Adrenal gland (tissue), 12 donors: ENCODE measurements around the gene LYRM7. TPM values are rescaled to one million over a fixed set of nuclear protein-coding genes. Genes with fewer than 3 reads are reported as not detected.

Experiments
- DNase-seq, 7 donors: peaks; one replicate each; pipeline ENCODE4 v3.0.0-alpha.2; 2019 to 2020
- H3K27ac ChIP-seq, 5 donors: fragments of 200-600 bp; sonication (generic) in 4 of 5; 1 replicate in 3 of 5; 2 replicates in 2 of 5; pipeline versions ENCODE4 v1.5.1 to v1.8.0; 2016 to 2020; ENCODE audit warnings: mild to moderate bottlenecking in 1 of 5
- H3K27me3 ChIP-seq: fragments of 200-600 bp; 2 replicates; pipeline ENCODE4 v1.8.0; 2021
- H3K36me3 ChIP-seq, 2 donors: fragments of 200-600 bp; replicated peaks in 1 of 2; 1 replicate in 1 of 2; 2 replicates in 1 of 2; pipeline versions ENCODE4 v1.5.1 to v1.8.0; 2018 to 2022
- H3K4me1 ChIP-seq, 2 donors: fragments of 200-600 bp; replicated peaks in 1 of 2; 1 replicate in 1 of 2; 2 replicates in 1 of 2; pipeline versions ENCODE4 v1.5.1 to v1.8.0; 2018 to 2021
- H3K4me3 ChIP-seq, 4 donors: fragments of 200-600 bp; sonication (generic) in 3 of 4; one replicate each; pipeline ENCODE4 v1.5.1; 2016 to 2018
- H3K9me3 ChIP-seq, 3 donors: fragments of 200-600 bp; sonication (generic) in 1 of 3; replicated peaks in 1 of 3; 1 replicate in 2 of 3; 2 replicates in 1 of 3; pipeline versions ENCODE4 v1.5.1 to v1.8.0; 2016 to 2021
- CTCF ChIP-seq, 6 experiments: fragments of 450-650 bp in 4 of 6; fragments of 200-600 bp in 2 of 6; sonication (generic) in 1 of 6; IDR thresholded peaks; 1 replicate in 5 of 6; 2 replicates in 1 of 6; pipeline versions ENCODE4 v1.5.1 to v1.8.0; 2016 to 2021; ENCODE audit warnings: antibody characterized with exemption in 6 of 6, mild to moderate bottlenecking in 2 of 6, moderate library complexity in 1 of 6
- POLR2A ChIP-seq, 2 donors: fragments of 450-650 bp; IDR thresholded peaks; one replicate each; pipeline ENCODE4 v1.6.1; 2017; ENCODE audit warnings: antibody characterized with exemption in 2 of 2, mild to moderate bottlenecking in 2 of 2, moderate library complexity in 1 of 2
- WGBS, 4 donors: extraction: QIAGEN DNeasy Blood & Tissue Kit in 2 of 4; methylation state at CpG; one replicate each; pipeline versions ENCODE4 v1.1.5 to v1.1.7; 2013 to 2017; 5-methylcytosine and 5-hydroxymethylcytosine counted together
- intact Hi-C, 2 donors: fragments of 100-400 bp; cut with DNase I; formaldehyde crosslinking; loops; one replicate each; pipeline versions ENCODE4 v1.14.1 to v1.15.0; 2022 to 2023
- polyA plus RNA-seq, 3 donors: library from polyadenylated mRNA; stranded (reverse); fragments of 200-250 nt in 2 of 3; fragments of 350-450 nt in 1 of 3; fragmentation: Illumina TruSeq in 1 of 3; extraction: RNeasy Lipid Tissue Mini Kit (QIAGEN cat#74804) in 1 of 3; gene quantifications; one replicate each; pipeline ENCODE4 v1.2.3, GENCODE V29; 2013 to 2014
- total RNA-seq, 9 donors: library from RNA; depleted of rRNA in 4 of 9; stranded (reverse); fragments of >200 nt in 4 of 9; fragments of 120-200 nt in 1 of 9; fragmentation: NEBNext Ultra II Directional in 1 of 9; extraction: Animal tissue kit (Norgen Biotek cat#: 25700) in 1 of 9; gene quantifications; one replicate each; pipeline versions ENCODE4 v1.1.0 to v1.2.4, GENCODE V29; 2013 to 2023
- donor health status: healthy with polysubstance abuse.
- donor health status: Bipolar disorder and iron deficiency.
- donor health status: DM: yes; HTN: yes; CAD: no.
- donor health status: DM: no; HTN: no; CAD: no.
- donor health status: DM: no; HTN: no; CAD: no.
- donor health status: DM: yes; HTN: yes; CAD: no.

LYRM7 gene
- total and polyA plus RNA-seq, 12 donors = 2.0 to 14.5 (median 10.6) TPM

- no peaks in the 10 kb centered on the region for H3K9me3 ChIP-seq
- no peak for DNase-seq
- H3K36me3 ChIP-seq = no peaks in the 10 kb centered on the region
- H3K4me1 ChIP-seq = no peaks in the 10 kb centered on the region
- H3K27ac ChIP-seq = no peak overlapping the region
- 80 to 88% (median 85%) methylated on average over 4 of the region's 4 CpGs for WGBS, 4 donors
- no peak for TF ChIP-seq CTCF (IDR thresholded peaks at IDR 0.05)
- no peak for TF ChIP-seq POLR2A (IDR thresholded peaks at IDR 0.05)
- H3K27me3 ChIP-seq = no peaks in the 10 kb centered on the region
- H3K4me3 ChIP-seq = no peak overlapping the region
- intact Hi-C loops = no loop called here
These were observed 47.6 kb downstream of the LYRM7 start for GRCh38 chr5:131218392-131218791.

- no peak overlapping the region for H3K27ac ChIP-seq
- no peaks in the 10 kb centered on the region for H3K4me1 ChIP-seq
- H3K36me3 ChIP-seq = no peaks in the 10 kb centered on the region
- H3K4me3 ChIP-seq = no peak overlapping the region
- 90 to 93% (median 92%) methylated on average over 7 of the region's 7 CpGs for WGBS, 4 donors
- no peaks in the 10 kb centered on the region for H3K27me3 ChIP-seq
- intact Hi-C loops = no loop called here
- DNase-seq = no peak
- H3K9me3 ChIP-seq = no peaks in the 10 kb centered on the region
- TF ChIP-seq POLR2A (IDR thresholded peaks at IDR 0.05) (no peak), CTCF (IDR thresholded peaks at IDR 0.05) (no peak)
These were observed 49.8 kb downstream of the LYRM7 start for GRCh38 chr5:131220566-131220965.

- Histone ChIP-seq H3K36me3 (no peaks in the 10 kb centered on the region), H3K4me3 (no peak overlapping the region), H3K4me1 (no peaks in the 10 kb centered on the region), H3K27ac (no peak overlapping the region), H3K27me3 (no peaks in the 10 kb centered on the region), H3K9me3 (no peaks in the 10 kb centered on the region)
- DNase-seq = no peak
- intact Hi-C loops = no loop called here
- TF ChIP-seq CTCF (IDR thresholded peaks at IDR 0.05) (no peak), POLR2A (IDR thresholded peaks at IDR 0.05) (no peak)
- 80 to 92% (median 85%) methylated on average over 10 of the region's 10 CpGs for WGBS, 4 donors
These were observed 50.4 kb downstream of the LYRM7 start for GRCh38 chr5:131221008-131221703.

- Histone ChIP-seq H3K9me3 (no peaks in the 10 kb centered on the region), H3K36me3 (no peaks in the 10 kb centered on the region), H3K4me3 (no peak overlapping the region), H3K4me1 (no peaks in the 10 kb centered on the region), H3K27ac (no peak overlapping the region), H3K27me3 (no peaks in the 10 kb centered on the region)
- TF ChIP-seq CTCF (IDR thresholded peaks at IDR 0.05) = no peak
- TF ChIP-seq POLR2A (IDR thresholded peaks at IDR 0.05) = no peak
- DNase-seq = no peak
- intact Hi-C loops = no loop called here
These were observed 51.1 kb downstream of the LYRM7 start for GRCh38 chr5:131221888-131222287.
